GM19455 (cell line): ENCODE data around the gene PSKH1.

Source experiments
- ATAC-seq: cut with Tn5 transposase; IDR thresholded peaks from one replicate; pipeline ENCODE4 v1.9.1; 2021; ENCODE audit not compliant: unreplicated experiment

Gene PSKH1

DNA sequence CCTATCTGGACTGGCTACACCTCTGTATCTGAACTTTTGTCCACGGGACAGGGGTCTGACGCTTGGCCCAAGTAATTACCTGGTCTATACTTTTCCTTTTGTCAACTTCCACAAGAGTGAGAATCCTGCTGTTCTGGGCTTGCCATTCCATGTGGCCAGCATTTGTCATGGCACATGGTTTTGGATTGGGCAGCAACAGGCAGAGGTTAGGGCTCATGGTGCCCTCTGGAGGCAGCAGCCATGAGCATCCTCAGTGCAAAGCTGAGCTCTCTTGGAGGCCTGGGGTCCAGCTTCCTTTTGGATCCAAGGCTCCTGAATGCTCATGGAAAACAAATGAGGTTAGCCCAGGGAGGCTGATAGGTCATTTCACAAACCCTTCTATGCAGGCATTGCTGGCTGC is 27.7 kb upstream of the PSKH1 start:
- ATAC-seq: no peak

DNA sequence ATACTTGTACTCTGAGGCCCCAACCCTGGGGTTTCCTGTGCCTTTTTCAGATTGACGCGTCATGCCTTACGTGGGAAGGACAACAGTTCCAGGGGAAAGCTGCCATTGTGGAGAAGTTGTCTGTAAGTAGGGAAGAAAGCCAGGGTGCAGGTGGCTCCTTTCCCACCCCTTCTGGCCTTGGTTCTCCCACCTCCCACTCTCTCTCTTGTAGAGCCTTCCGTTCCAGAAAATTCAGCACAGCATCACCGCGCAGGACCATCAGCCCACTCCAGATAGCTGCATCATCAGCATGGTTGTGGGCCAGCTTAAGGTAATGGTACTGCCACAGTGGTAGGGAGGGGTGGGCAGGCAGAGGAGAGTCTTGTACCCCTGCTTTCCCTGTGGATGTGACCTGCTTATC is 24.8 kb upstream of the PSKH1 start:
- no peak for ATAC-seq

DNA sequence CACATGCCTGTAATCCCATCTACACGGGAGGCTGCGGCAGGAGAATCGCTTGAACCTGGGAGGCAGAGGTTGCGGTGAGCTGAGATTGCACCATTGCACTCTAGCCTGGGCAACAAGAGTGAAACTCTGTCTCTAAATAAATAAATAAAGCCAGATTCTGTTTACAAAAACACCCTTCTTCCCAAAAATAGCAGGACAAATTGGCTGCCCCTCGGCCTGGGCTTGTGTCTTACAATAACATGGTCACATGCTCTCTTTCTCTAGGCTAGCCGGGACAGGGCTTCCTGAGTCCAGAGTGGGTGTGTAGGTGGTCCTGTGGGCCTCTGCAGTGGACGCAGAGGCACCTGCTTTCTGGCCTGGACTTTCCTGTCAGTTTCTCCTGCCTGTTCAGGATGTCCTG is 23.4 kb upstream of the PSKH1 start:
- no peak for ATAC-seq

DNA sequence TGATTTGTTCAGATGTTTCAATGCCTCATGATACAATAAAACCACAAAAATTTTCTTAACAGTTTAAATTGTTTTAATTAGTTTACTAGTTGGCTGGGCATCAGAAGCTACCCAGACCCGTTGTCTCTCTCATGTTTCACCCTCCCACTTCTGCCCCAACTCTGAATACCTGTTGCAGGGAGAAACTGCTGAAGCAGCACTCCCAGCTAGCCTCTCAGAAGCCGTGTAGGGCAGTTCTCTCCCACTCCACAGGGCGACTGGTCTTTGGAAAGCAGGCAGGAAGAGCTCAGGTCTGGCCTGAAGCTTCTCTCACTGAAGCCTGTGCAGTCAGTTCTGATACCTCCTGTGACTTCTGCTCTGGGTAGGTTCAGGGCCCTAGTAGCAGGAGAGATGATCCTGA is 21.8 kb upstream of the PSKH1 start:
- no peak for ATAC-seq

DNA sequence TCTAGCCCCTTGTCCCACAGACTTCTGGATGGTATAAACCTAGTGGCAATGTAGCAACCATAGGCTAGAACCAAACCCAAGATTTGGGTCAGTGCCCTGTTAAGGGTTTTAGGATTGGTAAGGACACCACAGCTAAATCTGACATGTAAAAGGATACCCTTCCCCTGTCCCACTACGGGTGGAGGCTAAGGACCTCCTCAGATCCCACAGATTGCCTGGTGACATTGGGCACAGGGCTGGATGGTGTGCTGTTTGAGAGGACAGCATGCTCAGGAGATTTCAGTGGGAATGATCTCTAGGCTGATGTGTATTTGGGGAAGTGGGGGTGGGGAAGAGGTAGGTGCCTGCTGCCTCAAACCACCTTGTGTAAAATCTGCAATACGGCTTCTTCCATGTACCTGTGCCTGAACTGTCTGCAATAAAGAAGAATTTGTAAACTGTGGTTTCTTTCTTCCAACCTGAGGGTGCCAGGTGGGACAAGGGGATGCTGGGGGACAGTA is 20.9 kb upstream of the PSKH1 start:
- ATAC-seq: no peak

DNA sequence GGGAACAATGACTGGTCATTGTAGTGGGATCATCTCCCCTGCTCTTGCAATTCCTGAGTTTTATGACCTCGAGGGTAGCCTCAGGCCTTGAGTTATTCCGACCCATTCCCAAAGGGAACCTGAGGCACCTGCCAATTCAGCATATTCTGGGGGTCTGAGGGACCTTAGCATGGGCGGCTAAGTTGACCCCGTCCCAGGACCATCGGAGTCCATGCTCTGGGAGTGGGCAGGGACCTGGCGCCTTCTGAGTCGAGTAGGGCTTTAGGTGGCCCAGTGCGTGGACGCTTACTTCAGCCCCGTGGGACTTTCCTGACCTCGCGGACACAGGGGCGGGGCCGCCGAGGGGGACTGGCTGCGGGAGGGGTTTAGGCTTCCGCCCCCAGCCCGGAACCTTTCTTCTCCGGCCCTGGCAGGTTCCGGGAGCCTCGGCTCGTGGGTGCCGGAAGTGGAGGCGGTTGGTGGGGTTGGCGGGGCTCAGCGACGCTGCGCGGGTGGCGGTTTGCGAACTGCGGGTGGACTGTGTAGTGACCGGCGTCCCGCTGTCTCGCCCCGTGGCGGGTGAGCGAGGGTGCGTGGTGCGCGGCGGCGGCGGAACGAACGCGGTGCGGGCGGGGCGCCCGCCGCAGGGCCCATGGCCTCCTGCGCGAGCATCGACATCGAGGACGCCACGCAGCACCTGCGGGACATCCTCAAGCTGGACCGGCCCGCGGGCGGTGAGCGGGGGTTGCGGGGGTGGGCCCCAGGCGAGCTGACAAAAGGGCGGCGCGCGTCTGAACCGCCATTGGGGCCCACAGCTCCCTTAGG is 20.2 kb upstream of the PSKH1 start, which contains the start of gene EDC4:
Gene EDC4, plus strand, starts transcription at position 422 of the 804 bp plus-strand sequence. Its CDS starts 210 bp downstream, at position 632.
- peak; percentile 73 for ATAC-seq

DNA sequence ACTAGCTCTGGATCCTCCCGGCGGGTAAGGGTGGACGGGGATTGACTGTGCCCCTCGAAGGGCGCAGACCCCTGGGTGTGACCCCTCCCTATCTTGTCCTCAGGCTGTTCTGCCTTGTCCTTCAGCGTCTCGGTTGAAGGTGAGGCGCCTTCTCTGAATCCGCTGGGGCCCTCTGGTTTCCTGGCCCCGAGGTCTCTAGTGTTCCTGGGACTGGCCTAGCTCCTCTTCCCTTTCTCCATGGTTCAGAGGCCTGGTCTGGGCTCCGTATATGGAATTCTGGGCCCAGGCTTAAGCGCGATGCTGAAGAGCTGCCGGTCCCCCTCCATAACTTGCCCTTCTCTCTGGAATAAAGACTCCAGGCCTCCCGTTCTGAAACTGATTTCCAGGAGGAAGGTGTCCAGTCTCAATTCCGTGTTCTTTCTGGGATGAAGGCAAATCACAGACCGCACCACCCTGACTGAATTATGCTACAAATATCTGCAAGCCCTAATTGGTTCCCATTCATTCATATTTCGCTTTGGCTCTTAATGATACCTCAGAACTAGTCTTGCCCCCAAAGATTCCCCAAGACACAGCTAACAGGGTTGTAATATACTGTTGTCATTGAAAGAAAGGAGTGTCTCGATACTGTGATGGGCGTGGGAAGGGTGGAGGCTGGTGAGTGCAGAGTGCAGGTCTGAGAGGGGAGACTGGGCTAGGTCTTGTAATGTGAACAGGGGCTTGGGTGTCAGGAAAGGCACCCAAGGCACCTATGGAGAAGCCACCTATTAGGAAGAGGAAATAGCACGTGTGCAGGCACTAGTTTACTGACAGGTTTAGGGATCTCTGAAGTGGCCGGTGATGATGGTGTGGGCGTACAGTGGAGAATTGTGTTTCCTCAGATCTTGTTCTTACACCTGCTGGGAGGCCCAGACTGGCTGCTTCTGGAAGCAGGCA is 19.4 kb upstream of the PSKH1 start:
- no peak for ATAC-seq

DNA sequence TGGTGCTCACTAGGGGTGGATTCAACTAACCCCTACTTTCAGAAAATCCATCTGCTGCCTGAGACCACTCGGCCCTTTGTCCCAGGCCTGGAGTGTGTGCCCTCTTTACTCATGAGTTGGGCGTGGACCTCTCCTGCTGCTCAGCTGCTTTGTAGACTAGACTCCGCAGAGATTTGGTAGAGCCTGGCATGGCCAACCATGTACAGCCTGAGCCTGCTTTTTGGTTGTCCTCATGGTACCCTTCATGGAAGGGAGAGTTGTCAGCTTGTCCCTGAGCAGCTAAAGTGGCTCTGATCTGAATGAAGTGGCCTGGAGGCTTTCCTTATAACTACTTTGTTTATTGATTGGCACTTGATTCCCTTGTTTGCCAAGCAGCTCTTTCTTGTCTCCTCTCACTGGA is 18.7 kb upstream of the PSKH1 start:
- ATAC-seq: no peak

DNA sequence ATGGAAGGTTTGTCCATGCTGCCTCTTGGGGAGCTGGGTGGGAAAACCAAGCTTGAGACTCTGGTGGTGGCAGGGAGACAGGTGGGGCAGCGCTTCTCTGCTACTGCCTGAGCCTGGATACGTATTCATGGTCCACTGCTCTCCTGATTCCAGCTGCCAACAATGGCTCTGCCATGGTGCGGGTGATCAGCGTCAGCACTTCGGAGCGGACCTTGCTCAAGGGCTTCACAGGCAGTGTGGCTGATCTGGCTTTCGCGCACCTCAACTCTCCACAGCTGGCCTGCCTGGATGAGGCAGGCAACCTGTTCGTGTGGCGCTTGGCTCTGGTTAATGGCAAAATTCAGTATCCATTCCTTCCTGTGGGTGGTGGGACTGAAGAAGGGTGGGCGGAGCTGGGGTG is 16.0 kb upstream of the PSKH1 start:
- no peak for ATAC-seq

DNA sequence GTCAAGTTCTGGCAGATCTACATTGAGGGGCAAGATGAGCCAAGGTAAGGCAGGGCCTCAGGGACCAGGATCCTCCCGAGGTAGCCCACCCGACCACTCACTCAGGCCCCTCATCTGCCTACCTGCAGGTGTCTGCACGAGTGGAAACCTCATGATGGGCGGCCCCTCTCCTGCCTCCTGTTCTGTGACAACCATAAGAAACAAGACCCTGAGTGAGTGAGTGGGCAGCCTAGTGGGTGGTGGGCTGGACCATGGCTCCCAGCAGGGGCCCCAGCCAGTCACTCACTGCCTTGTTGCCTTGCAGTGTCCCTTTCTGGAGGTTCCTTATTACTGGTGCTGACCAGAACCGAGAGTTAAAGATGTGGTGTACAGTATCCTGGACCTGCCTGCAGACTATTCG is 14.8 kb upstream of the PSKH1 start:
- ATAC-seq: no peak

DNA sequence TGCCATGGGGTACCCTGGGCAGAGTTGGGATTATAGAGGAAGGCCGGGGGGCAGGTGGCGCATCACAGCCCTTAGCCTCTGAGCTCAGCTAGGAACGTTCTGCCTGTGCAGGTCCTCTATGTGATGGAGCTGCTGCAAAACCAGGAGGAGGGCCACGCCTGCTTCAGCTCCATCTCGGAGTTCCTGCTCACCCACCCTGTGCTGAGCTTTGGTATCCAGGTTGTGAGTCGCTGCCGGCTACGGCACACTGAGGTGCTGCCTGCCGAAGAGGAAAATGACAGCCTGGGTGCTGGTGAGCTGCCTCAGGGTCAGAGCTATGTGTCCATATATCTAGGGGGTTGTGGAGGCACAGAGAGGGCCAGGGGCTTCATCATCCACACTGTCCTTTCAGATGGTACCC is 14.2 kb upstream of the PSKH1 start:
- ATAC-seq: no peak

DNA sequence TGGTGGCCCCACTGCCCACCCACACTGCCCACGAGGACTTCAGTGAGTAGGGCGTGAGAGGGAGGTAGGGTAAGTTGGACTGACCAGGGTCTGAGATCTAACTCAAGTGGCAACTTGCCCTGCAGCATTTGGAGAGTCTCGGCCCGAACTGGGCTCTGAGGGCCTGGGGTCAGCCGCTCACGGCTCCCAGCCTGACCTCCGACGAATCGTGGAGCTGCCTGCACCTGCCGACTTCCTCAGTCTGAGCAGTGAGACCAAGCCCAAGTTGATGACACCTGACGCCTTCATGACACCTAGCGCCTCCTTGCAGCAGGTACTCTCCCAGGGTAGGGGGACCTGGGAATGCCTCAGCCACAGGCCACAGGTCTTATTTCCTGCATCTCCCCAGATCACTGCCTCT is 13.6 kb upstream of the PSKH1 start:
- no peak for ATAC-seq

DNA sequence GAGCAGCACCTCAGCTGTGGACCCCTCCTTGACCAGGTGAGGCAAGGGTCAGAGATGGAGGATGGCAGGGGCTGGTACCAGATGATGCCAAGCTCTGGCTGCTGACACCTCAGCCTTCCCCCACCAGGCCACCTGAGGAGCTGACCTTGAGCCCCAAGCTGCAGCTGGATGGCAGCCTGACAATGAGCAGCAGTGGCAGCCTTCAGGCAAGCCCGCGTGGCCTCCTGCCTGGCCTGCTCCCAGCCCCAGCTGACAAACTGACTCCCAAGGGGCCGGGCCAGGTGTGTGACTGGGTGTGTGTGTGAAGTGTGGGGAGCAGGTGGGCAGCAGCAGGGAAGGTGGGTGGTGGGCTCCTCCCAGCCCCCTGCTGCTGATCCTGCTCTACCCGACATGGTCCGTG is 13.1 kb upstream of the PSKH1 start:
- no peak for ATAC-seq

DNA sequence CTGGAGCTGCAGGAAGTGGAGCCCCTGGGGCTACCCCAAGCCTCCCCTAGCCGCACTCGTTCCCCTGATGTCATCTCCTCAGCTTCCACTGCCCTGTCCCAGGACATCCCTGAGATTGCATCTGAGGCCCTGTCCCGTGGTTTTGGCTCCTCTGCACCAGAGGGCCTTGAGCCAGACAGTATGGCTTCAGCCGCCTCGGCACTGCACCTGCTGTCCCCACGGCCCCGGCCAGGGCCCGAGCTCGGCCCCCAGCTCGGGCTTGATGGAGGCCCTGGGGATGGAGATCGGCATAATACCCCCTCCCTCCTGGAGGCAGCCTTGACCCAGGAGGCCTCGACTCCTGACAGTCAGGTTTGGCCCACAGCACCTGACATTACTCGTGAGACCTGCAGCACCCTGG is 12.5 kb upstream of the PSKH1 start:
- ATAC-seq: no peak

DNA sequence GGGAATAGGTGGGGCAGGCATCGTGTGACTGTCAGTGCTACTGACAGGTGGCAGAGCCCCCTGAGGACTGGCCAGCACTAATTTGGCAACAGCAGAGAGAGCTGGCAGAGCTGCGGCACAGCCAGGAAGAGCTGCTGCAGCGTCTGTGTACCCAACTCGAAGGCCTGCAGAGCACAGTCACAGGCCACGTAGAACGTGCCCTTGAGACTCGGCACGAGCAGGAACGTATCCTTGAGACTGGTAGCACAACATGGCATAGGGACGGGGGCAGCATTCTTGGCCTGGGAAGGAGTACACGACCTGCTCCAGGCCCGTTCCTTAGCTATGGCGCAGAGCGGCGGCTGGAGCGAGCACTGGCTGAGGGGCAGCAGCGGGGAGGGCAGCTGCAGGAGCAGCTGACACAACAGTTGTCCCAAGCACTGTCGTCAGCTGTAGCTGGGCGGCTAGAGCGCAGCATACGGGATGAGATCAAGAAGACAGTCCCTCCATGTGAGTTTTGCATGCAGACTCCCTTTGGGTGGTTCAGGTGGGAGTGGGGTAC is 11.4 kb upstream of the PSKH1 start:
- ATAC-seq: no peak

DNA sequence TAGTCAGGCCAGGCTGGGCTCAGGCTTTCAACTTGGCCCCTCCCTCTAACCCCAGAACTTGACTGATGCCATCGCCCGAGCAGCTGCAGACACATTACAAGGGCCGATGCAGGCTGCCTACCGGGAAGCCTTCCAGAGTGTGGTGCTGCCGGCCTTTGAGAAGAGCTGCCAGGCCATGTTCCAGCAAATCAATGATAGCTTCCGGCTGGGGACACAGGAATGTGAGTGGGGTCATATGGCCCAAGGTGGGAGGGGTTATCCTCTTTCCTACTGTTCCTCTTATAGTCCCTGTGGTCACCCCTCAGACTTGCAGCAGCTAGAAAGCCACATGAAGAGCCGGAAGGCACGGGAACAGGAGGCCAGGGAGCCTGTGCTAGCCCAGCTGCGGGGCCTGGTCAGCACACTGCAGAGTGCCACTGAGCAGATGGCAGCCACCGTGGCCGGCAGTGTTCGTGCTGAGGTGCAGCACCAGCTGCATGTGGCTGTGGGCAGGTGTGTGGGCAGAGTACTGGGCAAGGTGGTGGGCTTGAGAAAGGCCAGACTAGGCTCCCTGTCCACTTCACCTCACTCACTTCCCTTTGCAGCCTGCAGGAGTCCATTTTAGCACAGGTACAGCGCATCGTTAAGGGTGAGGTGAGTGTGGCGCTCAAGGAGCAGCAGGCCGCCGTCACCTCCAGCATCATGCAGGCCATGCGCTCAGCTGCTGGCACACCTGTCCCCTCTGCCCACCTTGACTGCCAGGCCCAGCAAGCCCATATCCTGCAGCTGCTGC is 10.5 kb upstream of the PSKH1 start:
- ATAC-seq: no peak

DNA sequence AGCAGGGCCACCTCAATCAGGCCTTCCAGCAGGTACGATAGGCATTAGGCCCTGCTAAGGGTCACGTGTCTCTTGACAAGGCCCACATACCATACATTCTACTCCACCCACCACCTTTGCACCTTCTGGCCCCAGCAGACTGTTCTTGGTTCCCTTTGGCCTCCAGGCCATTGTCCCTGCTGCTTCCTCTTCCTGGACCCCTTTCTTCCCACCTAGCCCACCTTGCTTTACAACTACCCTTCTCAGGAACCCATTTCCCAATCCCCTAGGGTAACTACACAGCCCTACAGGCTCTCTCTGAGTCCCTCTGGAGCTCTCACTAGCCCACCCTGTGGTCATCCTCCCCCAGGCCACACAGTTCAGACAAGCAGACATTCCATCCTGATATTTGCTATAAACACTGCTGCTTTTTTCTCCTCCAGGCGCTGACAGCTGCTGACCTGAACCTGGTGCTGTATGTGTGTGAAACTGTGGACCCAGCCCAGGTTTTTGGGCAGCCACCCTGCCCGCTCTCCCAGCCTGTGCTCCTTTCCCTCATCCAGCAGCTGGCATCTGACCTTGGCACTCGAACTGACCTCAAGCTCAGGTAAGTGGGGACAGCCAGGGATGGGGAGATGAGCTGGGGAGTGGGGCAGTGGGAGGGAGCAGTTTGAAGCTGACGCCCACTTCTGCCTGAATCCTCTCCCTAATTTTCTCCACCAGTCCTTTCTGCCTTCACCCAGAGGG is 9.7 kb upstream of the PSKH1 start:
- ATAC-seq: no peak

DNA sequence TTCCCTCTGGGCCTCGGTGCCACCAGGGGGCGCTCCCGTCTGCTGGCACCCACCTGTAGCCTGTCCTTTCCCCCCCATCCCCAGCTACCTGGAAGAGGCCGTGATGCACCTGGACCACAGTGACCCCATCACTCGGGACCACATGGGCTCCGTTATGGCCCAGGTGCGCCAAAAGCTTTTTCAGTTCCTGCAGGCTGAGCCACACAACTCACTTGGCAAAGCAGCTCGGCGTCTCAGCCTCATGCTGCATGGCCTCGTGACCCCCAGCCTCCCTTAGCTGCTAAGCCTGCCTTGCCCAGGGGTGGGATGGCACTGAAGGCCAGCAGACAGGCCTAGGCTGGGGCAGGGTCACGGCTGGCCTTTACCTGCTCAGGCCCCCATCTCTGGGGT is 9.2 kb upstream of the PSKH1 start:
- ATAC-seq: no peak

DNA sequence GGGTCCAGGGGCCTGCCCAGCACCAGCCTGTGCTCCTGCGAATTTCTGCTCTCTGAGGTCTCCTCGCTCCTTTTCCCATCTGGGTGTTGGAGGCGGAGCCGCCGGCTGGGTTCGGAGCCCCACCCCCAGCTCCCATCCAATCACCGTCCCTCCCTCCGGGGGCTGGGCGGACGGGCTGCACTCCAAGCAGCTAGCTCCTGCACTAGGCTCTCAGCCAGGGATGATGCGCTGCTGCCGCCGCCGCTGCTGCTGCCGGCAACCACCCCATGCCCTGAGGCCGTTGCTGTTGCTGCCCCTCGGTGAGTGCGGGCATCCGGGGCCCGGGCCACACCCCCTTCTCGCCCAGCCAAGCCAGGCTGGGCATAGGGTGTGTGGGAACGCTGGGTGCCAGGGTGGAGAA is 8.4 kb upstream of the PSKH1 start, which contains the start of gene NRN1L:
Gene NRN1L, plus strand, starts transcription at position 202 of the 400 bp plus-strand sequence. Its CDS starts 19 bp downstream, at position 221.
- no peak for ATAC-seq

DNA sequence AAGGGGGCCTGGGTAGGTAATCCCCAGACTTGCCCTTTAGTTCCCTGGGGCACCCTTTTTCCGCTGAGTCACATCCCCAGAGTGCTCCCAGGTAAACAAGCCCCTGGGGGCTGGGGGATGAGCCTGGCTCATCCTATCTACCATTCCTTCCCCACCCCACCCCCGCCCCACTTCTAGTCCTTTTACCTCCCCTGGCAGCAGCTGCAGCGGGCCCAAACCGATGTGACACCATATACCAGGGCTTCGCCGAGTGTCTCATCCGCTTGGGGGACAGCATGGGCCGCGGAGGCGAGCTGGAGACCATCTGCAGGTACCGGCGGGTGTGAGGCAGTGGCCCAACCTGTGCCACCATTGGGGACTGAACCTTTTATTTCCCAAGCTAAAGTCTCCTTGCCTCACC is 7.5 kb upstream of the PSKH1 start:
- ATAC-seq: no peak
